ENCODE results near the gene BMP7. TPM values are rescaled to one million over a fixed set of nuclear protein-coding genes. Genes with fewer than 3 reads are reported as not detected.

The BMP7 gene
- total and polyA plus RNA-seq, 2 of the 8 experiments (the other 6 are each of a cell fraction or from before 2014, with no cell fraction given) = 9.2 to 14.7 TPM

DNA sequence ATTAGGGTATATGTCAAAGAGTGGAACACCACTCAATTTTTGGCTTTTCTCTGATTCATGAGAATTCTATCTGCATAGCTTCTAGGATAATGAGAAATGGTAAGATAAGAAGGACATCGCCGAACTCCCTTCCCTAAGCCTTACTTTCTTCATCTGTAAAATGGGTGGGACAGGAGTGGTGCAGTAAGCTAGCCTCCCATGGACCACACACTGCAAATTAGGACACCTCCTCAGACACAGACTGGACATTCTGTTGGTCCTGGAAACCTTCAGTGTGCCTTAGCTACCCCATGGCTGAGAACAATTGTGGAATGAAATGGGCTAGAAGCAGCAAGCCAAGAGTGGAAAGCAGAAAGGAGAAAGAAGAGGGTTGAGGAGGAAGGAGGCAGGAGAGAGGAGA, 89.6 kb downstream of the BMP7 start (continued):
- no peak for TF ChIP-seq SP4 (IDR thresholded peaks at IDR 0.05; ENCODE audit: low read length)
- TF ChIP-seq PHF8 (conservative IDR thresholded peaks at IDR 0.05; ENCODE audit: low read depth, low read length) = no peak
- no peak for TF ChIP-seq SP1 (IDR thresholded peaks at IDR 0.05; ENCODE audit: low read depth, low read length)
- no peak for TF ChIP-seq SRF (IDR thresholded peaks at IDR 0.05; ENCODE audit: low read depth, low read length)
- TF ChIP-seq SAP30 (IDR thresholded peaks at IDR 0.05; ENCODE audit: insufficient read depth, insufficient replicate concordance, low read length) = no peak
- no peak for TF ChIP-seq CHD2 (IDR thresholded peaks at IDR 0.05; ENCODE audit: low read length)

Measured in H1 (cell line).